ENCODE results near the gene FAAH. TPM values are rescaled to one million over a fixed set of nuclear protein-coding genes. Genes with fewer than 3 reads are reported as not detected.
"Not testable (repeated sequence)": the region's sequence is repeated elsewhere in the genome, so short reads cannot be mapped to it uniquely, and the experiment has no call there.

The FAAH gene
- 10 to 100 TPM; 18.0 to 19.5 (median 18.0) TPM for polyA plus RNA-seq (ENCODE audit: insufficient read length in 3 of 3)

GRCh38 chr1:46394108-46394871, at the start of gene FAAH:
FAAH (plus strand) TSS chr1:46394317; CDS start chr1:46394349, 32 bp downstream.
- no peak for DNase-seq (ENCODE audit: low read depth in 3 of 3, low spot score in 2 of 3)

GRCh38 chr1:46344481-46344880, 49.6 kb upstream of the FAAH start:
- no peak for DNase-seq (ENCODE audit: low read depth in 3 of 3, low spot score in 2 of 3)

GRCh38 chr1:46345281-46345680, 48.8 kb upstream of the FAAH start:
- DNase-seq (ENCODE audit: low read depth in 3 of 3, low spot score in 2 of 3) = no peak

DNA sequence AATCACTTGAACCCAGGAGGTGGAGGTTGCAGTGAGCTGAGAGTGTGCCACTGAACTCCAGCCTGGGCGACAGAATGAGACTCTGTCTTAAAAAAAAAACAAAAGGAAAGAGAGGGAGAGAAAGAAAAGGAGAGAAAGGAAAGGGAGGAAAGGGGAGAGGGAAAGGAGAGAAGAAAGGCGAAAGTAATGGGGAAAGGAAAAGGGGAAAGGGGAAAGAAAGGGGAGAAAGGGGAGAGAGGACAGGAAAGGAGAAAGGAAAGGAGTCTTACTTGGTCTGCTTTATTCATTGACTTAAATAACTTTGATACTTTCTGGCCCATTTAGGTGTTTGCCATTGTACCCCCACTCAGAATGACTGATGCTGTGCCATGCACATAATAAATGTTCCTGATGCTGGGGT, 41.8 kb upstream of the FAAH start:
- no peak for DNase-seq (ENCODE audit: low read depth in 3 of 3, low spot score in 2 of 3)

DNA sequence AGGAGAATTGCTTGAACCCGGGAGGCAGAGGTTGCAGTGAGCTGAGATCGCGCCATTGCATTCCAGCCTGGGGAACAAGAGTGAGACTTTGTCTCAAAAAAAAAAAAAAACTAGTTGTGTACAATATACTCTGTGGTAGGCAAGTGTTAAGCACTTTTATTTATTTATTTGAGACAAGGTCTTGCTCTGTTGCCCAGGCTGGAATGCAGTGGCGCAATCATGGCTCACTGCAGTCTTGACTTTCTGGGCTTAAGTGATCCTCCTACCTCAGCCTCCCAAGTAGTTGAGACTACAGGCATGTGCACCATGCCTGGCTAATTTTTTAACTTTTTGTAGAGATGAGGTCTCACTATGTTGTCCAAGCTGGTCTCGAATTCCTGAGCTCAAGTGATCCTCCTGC, 38.2 kb upstream of the FAAH start:
- not testable (repeated sequence) for DNase-seq (ENCODE audit: low read depth in 3 of 3, low spot score in 2 of 3)

DNA sequence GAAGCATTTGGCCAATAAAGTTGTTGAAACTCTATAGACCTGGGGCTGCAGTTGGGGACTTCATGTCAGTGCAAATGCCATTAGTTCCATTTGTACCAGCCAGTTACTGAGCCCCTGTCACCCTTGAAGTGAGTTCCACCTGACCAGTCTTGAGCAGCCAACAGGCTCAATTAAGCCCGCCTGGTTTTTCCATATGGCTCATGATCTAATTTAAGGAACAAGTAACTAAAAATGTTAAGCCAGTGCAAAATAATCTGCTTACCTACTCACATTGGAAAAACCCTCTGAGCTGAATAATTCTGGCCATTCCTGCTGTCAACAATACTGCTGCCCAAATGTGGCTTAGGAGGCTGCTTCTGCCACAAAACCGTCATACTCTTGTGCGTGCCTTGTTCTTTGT, 32.0 kb upstream of the FAAH start:
- DNase-seq (ENCODE audit: low read depth in 3 of 3, low spot score in 2 of 3) = no peak

GRCh38 chr1:46363121-46363520, 31.0 kb upstream of the FAAH start:
- DNase-seq (ENCODE audit: low read depth in 3 of 3, low spot score in 2 of 3) = no peak

GRCh38 chr1:46364612-46365011, 29.5 kb upstream of the FAAH start:
- DNase-seq (ENCODE audit: low read depth in 3 of 3, low spot score in 2 of 3) = no peak

- not testable (repeated sequence) for DNase-seq (ENCODE audit: low read depth in 3 of 3, low spot score in 2 of 3)
These were observed 28.3 kb upstream of the FAAH start for GRCh38 chr1:46365796-46366195.

DNA sequence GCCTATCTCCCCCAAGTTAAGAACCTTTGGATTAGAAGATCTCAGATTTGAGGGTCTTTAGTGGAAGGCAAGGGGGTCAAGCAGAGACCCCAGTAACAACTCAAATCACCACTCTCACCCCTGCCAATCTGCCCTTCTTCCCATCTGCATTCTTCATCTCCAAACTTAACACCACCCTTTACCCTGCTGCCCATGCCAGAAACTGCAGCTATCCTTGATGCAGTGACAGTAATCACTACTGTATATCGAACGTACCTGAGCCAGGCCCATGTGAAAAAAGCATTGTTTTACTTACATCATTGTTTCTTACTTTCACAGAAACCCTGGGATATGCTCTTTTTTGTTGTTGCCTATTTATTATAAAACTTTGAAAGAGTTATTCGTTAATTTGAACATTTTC, 27.0 kb upstream of the FAAH start:
- DNase-seq (ENCODE audit: low read depth in 3 of 3, low spot score in 2 of 3) = no peak

- not testable (repeated sequence) for DNase-seq (ENCODE audit: low read depth in 3 of 3, low spot score in 2 of 3)
These were observed 26.4 kb upstream of the FAAH start for GRCh38 chr1:46367701-46368100.

- no peak for DNase-seq (ENCODE audit: low read depth in 3 of 3, low spot score in 2 of 3)
These were observed 25.3 kb upstream of the FAAH start for GRCh38 chr1:46368791-46369190.

DNA sequence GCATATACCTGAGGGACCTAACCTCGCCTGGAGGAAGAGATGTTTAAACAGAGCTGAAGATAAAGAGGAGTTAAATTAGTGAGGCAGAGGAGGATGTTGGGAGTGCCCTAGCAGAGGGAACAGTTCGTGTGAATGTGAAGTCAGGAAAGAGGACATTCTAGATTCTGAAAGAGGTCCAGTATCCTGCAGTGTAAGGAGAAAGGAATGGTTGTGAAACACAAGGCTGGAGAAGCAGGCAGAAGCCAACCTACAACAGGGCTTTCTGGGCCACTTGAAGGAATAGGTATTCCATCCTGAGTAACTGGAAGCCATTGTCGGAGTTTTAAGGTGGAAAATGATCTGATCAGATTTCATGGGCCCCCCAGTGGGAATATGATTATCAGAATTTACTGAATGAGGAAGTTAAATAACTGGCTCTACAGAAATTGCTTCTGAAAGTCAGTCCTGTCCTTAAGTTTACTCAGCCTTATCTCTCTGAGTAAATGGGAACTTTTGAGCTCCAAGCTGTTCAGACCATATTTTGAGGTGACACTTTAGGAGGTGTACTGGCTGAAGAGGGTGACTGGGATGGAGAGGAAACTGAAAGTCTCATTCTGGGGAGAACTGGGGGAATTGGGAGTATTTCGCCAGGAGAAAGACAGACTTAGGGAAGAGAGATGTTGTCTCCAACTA, 24.4 kb upstream of the FAAH start:
- DNase-seq (ENCODE audit: low read depth in 3 of 3, low spot score in 2 of 3) = no peak

- DNase-seq (ENCODE audit: low read depth in 3 of 3, low spot score in 2 of 3) = no peak
These were observed 23.9 kb upstream of the FAAH start for GRCh38 chr1:46370214-46370633.

DNA sequence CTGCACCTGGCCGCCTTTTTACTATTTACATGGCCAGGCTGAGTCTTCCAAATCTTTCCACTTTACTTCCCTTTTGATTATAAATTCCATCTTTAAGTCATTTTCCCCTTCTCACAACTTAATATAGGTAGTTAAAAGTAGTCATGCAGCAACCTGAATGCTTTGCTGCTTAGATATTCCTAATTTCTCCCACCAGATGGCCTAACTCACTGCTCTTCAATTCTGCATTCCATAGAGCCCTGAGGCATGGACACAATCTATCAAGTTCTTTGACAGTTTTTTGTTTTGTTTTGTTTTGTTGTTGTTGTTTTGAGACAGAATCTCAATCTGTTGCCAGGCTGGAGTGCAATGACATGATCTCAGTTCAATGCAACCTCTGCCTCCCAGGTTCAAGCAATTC, 21.7 kb upstream of the FAAH start:
- no peak for DNase-seq (ENCODE audit: low read depth in 3 of 3, low spot score in 2 of 3)

DNA sequence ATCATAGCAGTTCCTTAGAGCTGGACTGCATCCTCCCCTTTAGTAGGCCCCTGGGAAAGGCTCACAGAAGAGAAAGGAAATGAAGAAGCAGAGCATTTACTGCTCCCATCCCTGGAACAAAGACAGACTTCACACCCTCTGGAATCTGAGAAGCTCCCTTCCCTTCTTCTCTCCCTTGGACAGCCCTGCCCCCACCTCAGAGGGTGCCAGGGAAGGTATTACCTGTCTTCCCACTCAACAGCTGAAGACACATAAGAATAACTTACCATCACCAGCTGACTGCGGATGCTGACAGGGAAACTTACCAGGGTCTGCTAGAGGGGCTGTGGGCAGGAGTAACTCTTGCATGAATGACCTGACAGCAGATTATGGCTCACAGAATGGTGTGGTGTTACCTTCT, 14.1 kb upstream of the FAAH start:
- no peak for DNase-seq (ENCODE audit: low read depth in 3 of 3, low spot score in 2 of 3)

DNA sequence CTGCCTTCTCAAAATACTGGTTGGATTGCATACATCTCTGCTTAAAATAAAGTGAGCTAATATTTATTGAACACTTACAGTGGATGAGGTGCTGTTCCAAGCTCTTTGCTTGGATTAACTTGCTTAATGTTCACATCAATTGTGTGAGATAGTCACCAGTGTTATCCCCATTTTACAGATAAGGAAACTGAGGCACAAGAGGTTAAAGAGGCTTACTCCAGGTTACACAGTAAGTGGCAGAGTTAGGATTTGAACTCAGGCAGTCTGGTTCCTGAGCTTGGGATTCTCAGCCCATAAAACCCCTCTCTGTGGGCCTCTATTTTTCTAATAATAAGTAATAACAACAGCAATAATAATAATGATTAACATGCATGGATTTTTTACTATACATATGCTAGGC, 13.6 kb upstream of the FAAH start:
- no peak for DNase-seq (ENCODE audit: low read depth in 3 of 3, low spot score in 2 of 3)

GRCh38 chr1:46393510-46393909, 607 bp upstream of the FAAH start:
- DNase-seq (ENCODE audit: low read depth in 3 of 3, low spot score in 2 of 3) = no peak

GRCh38 chr1:46394872-46395465, 852 bp downstream of the FAAH start:
- DNase-seq (ENCODE audit: low read depth in 3 of 3, low spot score in 2 of 3) = no peak

- DNase-seq (ENCODE audit: low read depth in 3 of 3, low spot score in 2 of 3) = no peak
These were observed 2.6 kb downstream of the FAAH start for GRCh38 chr1:46396441-46397398.

DNA sequence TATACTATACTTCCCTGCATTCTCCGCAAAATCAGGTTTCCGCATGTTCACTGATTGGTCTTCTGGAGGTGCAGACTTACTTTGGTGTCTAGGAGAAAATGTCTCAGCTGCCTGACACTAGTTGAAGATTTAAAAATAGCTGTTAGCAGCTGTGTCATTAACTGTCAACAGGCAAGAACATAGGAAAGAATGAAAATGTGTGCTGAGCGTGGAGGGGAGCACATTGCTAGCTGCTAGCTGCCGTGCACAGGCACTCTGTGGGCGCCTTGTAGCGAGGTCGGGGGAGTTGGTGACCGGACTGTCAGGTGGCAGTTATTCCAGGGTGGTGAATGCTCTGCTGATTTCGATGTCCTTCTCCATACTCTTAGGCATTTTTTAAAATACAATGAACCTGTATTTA, 5.2 kb downstream of the FAAH start:
- DNase-seq (ENCODE audit: low read depth in 3 of 3, low spot score in 2 of 3) = no peak

Measured in right renal cortex interstitium (tissue), 3 donors.